ENCODE data around the gene ADAMTS16. TPM values are rescaled to one million over a fixed set of nuclear protein-coding genes. Genes with fewer than 3 reads are reported as not detected.

The ADAMTS16 gene
- total and polyA plus RNA-seq, 9 of the 15 experiments (the other 6 are each of a cell fraction or from before 2014, with no cell fraction given): not detected

GRCh38 chr5:5359618-5360017, 219.5 kb downstream of the ADAMTS16 start:
- CTCF ChIA-PET (ENCODE audit: low intra/inter-chr PET ratio): no interaction called here
- BruUV-seq (replicated peaks): no TSS peak

More at GRCh38 chr5:5359618-5360017, 219.5 kb downstream of the ADAMTS16 start:
- no peak for FAIRE-seq
- H3K36me3 ChIP-seq (ENCODE audit: control insufficient read depth, insufficient read depth, low read length): no peaks in the 10 kb centered on the region
- peak; percentile 67 for ATAC-seq
- no peak overlapping the region for H3K27ac ChIP-seq (ENCODE audit: extremely low read depth, low read depth, low read length)
- H3K9ac ChIP-seq (ENCODE audit: insufficient read depth in 1 of 2, low read depth in 2 of 2, low read length in 2 of 2): no peak overlapping the region
- no peak overlapping the region for H3K4me2 ChIP-seq (ENCODE audit: insufficient read depth, low read length)
- no peak overlapping the region for H2AFZ ChIP-seq (ENCODE audit: low read depth, low read length)
- POLR2A ChIA-PET: no interaction called here
- no peaks in the 10 kb centered on the region for H4K20me1 ChIP-seq (replicated peaks; ENCODE audit: control insufficient read depth, insufficient read depth, low read length)
- H3K27me3 ChIP-seq (ENCODE audit: control insufficient read depth in 2 of 2, insufficient read depth in 2 of 2, low read length in 2 of 2): peaks cover 13 to 38% of the 10 kb centered on the region in 2 experiments
- no peaks in the 10 kb centered on the region for H3K9me1 ChIP-seq (ENCODE audit: control insufficient read depth, insufficient read depth, low read length)
- H3K4me1 ChIP-seq (replicated peaks in 1 of 2; ENCODE audit: control insufficient read depth in 2 of 2, insufficient read depth in 2 of 2, low read length in 2 of 2): no peaks in the 10 kb centered on the region; a peak in 1 of 5 replicates
- 3% methylated on average over 9 of the region's 9 CpGs for WGBS (ENCODE audit: insufficient coverage, low coverage, missing lambda C conversion rate)
- no peaks in the 10 kb centered on the region for H3K79me2 ChIP-seq (ENCODE audit: control insufficient read depth, insufficient read depth, low read length)
- no peaks in the 10 kb centered on the region for H3K9me3 ChIP-seq (replicated peaks; ENCODE audit: control insufficient read depth, insufficient read depth, low read depth, low read length)
- TF ChIP-seq MTA2 (IDR thresholded peaks at IDR 0.05; ENCODE audit: low read depth) (no peak), GABPA (tag; conservative IDR thresholded peaks at IDR 0.05; ENCODE audit: low read depth) (no peak), FOXK1 (CRISPR knock-in tag; IDR thresholded peaks at IDR 0.05; ENCODE audit: borderline replicate concordance) (no peak), CTCFL (IDR thresholded peaks at IDR 0.05; ENCODE audit: borderline replicate concordance, insufficient read depth, low read depth, low read length, poor library complexity, severe bottlenecking) (peak; percentile 4), CTCF (IDR thresholded peaks at IDR 0.05 in 2 of 3, conservative IDR thresholded peaks at IDR 0.05 in 1 of 3; ENCODE audit: insufficient read depth in 2 of 3, low read depth in 1 of 3, low read length in 3 of 3) (0 out of 6 replicates have a peak, but pooled peaks of 1 of the 3 experiments have one; percentile 19), RCOR1 (IDR thresholded peaks at IDR 0.05; ENCODE audit: borderline replicate concordance in 1 of 2, low read depth in 2 of 2, low read length in 2 of 2) (no peak), RAD21 (CRISPR knock-in tag; conservative IDR thresholded peaks at IDR 0.05 in 1 of 2, IDR thresholded peaks at IDR 0.05 in 1 of 2) (peak in 1 of 2 experiments; percentile 14; a peak in 1 of 4 replicates)
- DNase-seq (ENCODE audit: extremely low read depth in 1 of 4, low spot score in 3 of 4): no peak
- H3K4me3 ChIP-seq: no peak overlapping the region
- intact Hi-C loops (cut with micrococcal nuclease) (no loop called here), in situ Hi-C loops (cut with MboI) (no loop called here)
